ENCODE results near the gene MACIR.

GRCh38 chr5:103313056-103313455 lies 54.5 kb downstream of the MACIR start:
- TF ChIP-seq POLR2A (IDR thresholded peaks at IDR 0.05) = no peak
- TF ChIP-seq, protein P1, sequence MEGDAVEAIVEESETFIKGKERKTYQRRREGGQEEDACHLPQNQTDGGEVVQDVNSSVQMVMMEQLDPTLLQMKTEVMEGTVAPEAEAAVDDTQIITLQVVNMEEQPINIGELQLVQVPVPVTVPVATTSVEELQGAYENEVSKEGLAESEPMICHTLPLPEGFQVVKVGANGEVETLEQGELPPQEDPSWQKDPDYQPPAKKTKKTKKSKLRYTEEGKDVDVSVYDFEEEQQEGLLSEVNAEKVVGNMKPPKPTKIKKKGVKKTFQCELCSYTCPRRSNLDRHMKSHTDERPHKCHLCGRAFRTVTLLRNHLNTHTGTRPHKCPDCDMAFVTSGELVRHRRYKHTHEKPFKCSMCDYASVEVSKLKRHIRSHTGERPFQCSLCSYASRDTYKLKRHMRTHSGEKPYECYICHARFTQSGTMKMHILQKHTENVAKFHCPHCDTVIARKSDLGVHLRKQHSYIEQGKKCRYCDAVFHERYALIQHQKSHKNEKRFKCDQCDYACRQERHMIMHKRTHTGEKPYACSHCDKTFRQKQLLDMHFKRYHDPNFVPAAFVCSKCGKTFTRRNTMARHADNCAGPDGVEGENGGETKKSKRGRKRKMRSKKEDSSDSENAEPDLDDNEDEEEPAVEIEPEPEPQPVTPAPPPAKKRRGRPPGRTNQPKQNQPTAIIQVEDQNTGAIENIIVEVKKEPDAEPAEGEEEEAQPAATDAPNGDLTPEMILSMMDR (IDR thresholded peaks at IDR 0.05) = no peak
